OCI-LY3 (cell line): ENCODE measurements around the gene NT5C.

Experiments used
- EZH2phosphoT487 ChIP-seq: fragments of 200-600 bp; shearing (Covaris generic); IDR thresholded peaks from 2 replicates; pipeline ENCODE4 v1.6.1; 2018; ENCODE audit warnings: antibody characterized with exemption, mixed run types, low read depth
- TF ChIP-seq, protein P1 (sequence below): fragments of 200-600, 300-600 bp; sonication (generic); IDR thresholded peaks from 2 replicates; pipeline ENCODE4 v1.5.1; 2014; ENCODE audit warnings: antibody characterized with exemption, low read length, low read depth

DNA sequence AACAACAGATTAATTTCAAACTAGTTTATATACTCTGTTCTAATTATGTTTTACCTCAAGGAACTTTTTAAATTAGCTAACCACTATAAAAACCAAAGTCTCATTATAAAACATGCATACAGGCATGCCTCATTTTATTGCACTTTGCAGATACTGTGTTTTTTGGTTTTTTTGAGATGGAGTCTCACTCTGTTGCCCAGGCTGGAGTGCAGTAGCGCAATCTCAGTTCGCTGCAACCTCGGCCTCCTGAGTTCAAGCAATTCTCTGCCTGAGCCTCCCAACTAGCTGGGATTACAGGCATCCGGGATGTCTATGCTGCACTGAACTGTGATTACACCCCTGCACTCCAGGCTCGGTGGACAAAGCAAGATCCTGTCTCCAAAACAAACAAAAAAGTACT, 31.5 kb upstream of the NT5C start:
- TF ChIP-seq, protein P1, sequence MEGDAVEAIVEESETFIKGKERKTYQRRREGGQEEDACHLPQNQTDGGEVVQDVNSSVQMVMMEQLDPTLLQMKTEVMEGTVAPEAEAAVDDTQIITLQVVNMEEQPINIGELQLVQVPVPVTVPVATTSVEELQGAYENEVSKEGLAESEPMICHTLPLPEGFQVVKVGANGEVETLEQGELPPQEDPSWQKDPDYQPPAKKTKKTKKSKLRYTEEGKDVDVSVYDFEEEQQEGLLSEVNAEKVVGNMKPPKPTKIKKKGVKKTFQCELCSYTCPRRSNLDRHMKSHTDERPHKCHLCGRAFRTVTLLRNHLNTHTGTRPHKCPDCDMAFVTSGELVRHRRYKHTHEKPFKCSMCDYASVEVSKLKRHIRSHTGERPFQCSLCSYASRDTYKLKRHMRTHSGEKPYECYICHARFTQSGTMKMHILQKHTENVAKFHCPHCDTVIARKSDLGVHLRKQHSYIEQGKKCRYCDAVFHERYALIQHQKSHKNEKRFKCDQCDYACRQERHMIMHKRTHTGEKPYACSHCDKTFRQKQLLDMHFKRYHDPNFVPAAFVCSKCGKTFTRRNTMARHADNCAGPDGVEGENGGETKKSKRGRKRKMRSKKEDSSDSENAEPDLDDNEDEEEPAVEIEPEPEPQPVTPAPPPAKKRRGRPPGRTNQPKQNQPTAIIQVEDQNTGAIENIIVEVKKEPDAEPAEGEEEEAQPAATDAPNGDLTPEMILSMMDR, result no peak
- TF ChIP-seq EZH2phosphoT487, result no peak
